ENCODE measurements around the gene DNASE2. TPM values are rescaled to one million over a fixed set of nuclear protein-coding genes. Genes with fewer than 3 reads are reported as not detected.

The DNASE2 gene
- polyA plus RNA-seq, 4 donors, result 9.7 to 15.3 (median 12.6) TPM

- DNase-seq (ENCODE audit: low read depth in 4 of 4, low spot score in 2 of 4), result no peak
Measured at GRCh38 chr19:12836529-12836863, 44.8 kb downstream of the DNASE2 start.

DNA sequence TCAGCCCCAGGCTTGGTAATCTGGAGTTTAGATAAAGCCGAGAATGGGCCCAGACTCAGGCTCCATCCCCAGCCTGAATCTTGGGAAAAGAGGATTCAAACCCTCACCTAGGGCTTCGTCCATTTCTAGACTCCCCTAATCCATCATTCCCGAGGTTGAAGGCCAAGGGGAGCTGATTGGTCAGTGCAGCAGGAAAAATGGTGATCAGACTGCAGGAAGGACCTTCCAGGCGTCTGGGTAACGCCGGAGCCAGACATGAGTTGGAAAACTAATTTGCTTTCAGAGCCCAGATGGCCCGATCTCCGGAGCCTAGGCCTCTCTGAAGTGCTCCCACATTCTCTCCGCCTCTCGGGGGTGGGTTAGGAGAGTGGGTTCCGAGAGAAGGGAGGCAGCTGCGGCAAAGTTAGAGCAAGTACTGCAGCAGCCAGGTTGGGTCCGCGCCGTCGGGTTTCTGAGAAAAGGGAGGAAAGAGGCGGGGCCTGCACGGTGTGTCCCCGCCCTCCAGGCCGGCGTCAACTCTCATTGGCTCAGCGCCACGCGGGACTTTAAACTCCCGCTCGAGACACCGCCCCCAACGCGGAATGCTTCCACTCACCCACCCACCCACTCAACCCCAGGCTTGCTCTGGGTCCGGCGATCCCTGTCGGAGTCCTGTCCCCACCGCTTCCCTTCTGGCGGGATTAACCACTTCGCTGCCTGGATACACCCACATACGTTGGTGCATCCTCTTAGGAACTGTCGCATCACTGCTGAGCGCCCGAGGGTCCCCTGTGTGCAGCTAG, 46.1 kb downstream of the DNASE2 start:
- no peak for DNase-seq (ENCODE audit: low read depth in 4 of 4, low spot score in 2 of 4)

- no peak for DNase-seq (ENCODE audit: low read depth in 4 of 4, low spot score in 2 of 4)
Measured at GRCh38 chr19:12834566-12834943, 46.7 kb downstream of the DNASE2 start, which contains the start of gene RTBDN. TSS of gene RTBDN (minus strand) at chr19:12834579. CDS start at chr19:12829979, 4,600 bp downstream.

DNA sequence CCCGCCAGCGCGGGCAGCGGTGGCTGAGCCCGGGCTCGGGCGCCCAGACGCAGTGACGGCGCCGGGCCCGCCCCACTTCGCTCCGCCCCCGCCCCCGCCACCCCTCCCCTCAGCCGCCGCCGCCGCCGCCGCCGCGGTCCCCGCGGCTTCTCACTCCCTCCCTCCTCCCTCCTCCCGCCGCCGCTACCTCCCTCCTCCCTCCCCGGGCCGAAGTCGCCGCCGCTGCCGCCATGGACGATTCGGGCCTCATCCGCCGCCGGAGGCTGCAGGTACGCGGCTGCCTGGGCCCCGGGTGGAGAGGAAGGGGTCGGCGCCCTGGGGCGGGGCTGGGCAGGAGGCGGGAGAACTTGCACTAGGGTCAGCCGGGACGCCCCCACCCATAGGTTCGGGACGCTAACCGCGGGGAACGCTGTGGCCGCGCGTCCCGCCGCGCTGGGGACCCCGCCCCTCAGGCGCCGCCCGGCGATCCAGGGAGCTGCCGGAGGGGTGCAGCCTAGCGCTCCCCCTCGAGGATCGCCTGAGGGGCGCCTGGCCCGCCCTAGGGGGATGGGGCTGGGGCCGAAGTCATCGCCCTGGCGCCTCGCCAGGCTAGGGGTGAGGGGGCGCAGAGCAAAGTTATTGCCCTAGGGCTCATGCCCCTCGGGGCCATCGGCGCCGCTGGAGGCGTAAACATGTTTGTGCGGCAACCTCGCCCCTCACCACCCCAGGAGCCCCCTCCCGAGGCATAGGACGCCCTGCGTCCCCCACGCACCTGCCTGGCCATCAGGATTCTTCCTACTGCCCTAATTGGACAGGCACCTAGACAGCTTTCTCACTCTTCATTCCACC, 47.3 kb downstream of the DNASE2 start:
- no peak for DNase-seq (ENCODE audit: low read depth in 4 of 4, low spot score in 2 of 4)

- no peak for DNase-seq (ENCODE audit: low read depth in 4 of 4, low spot score in 2 of 4)
Measured at GRCh38 chr19:12833418-12833737, 47.9 kb downstream of the DNASE2 start.

DNA sequence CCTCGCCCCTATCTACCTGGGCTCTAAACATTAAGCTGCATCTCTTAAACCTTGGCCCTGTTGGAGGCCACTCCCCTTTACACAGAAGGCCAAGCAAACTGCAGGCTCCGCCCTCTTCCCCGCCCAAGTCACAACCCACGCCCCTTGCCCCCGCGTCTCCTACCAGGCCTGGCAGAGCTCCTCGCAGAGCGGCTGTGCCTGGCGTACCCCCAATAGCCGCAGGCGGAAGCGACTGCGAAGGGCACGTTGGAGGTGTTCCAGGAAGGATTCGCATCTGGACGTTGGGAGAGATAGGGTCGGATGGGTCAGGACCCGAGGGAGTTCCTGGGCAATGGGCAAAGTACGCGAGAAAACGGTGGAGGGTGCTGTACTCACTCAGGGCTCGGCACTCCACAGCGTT, 52.8 kb downstream of the DNASE2 start:
- no peak for DNase-seq (ENCODE audit: low read depth in 4 of 4, low spot score in 2 of 4)

DNA sequence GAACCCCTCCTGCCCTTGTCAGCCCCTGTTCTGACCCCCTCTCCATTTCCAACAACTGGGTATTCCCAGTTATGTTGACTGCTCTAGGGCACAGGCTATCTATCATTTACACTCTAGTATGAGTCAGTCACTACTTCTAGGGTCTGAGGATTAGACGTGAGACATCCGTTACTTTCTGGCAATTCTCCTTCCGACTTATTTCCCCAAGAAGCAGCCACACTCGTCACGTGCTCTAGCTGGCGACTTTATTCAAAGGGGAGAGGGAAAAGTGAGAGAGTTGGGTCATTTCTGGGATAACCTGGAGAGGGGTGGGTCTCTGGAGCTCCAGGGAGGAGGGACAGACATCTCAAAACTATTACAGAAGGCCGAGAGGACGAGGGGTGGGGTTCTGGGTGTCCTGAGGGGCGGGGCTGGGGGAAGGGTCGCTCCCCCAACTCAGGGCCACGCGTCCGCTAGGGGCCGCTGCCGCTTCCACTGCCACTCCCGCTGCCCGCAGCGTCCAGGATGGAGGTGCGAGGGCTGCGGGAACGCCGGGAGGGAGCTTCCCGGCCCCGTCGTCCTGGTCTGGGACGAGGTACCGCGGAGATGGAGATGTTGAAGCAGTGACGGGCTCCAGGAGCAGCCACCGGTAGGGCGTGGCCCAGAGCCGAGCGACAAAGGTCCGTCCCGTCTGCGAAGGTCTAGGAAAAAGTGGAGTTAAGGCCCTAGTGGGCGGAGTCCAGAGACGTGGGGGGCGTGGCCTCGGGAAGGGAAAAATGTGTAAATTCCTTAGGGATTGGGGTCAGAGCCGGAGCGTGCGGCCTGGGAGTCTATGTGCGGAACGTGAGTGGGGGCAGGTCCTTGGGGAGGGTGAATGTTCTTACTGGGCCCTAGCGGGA, 55.8 kb downstream of the DNASE2 start:
- DNase-seq (ENCODE audit: low read depth in 4 of 4, low spot score in 2 of 4), result no peak

Other genes with a start within 250 kb of the DNASE2 start
- gene MAN2B1, start 214.7 kb downstream of the DNASE2 start, polyA plus RNA-seq (ENCODE audit: insufficient read length in 4 of 4), result 10 to 100 TPM; 23.6 to 35.9 (median 33.6) TPM
- gene WDR83, start 214.6 kb downstream of the DNASE2 start, polyA plus RNA-seq (ENCODE audit: insufficient read length in 4 of 4), result 10 to 100 TPM; 12.0 to 30.5 (median 22.5) TPM
- 10 to 100 TPM; 72.6 to 98.7 (median 85.4) TPM for gene DHPS, start 199.6 kb downstream of the DNASE2 start, polyA plus RNA-seq (ENCODE audit: insufficient read length in 4 of 4)
- under 1 TPM in 1 of 4 donors, not detected in 3; 0.49 TPM for gene GNG14, start 193.5 kb downstream of the DNASE2 start, polyA plus RNA-seq (ENCODE audit: insufficient read length in 4 of 4)
- 10 to 100 TPM; 13.6 to 18.8 (median 16.2) TPM for gene FBXW9, start 184.8 kb downstream of the DNASE2 start, polyA plus RNA-seq (ENCODE audit: insufficient read length in 4 of 4)
- gene TNPO2, start 157.5 kb downstream of the DNASE2 start, polyA plus RNA-seq (ENCODE audit: insufficient read length in 4 of 4), result 10 to 100 TPM; 55.5 to 98.6 (median 72.3) TPM
- gene TRIR, start 146.8 kb downstream of the DNASE2 start, polyA plus RNA-seq (ENCODE audit: insufficient read length in 4 of 4), result 100 to 1,000 TPM; 143 to 230 (median 189) TPM
- gene GET3, start 144.0 kb downstream of the DNASE2 start, polyA plus RNA-seq (ENCODE audit: insufficient read length in 4 of 4), result 100 to 1,000 TPM in 1 of 4 donors, 10 to 100 TPM in 3; 76.8 to 108 (median 91.6) TPM
- under 1 TPM in 2 of 4 donors, not detected in 2; 0.13 to 0.14 TPM for gene BEST2, start 129.7 kb downstream of the DNASE2 start, polyA plus RNA-seq (ENCODE audit: insufficient read length in 4 of 4)
- gene HOOK2, start 105.9 kb downstream of the DNASE2 start, polyA plus RNA-seq (ENCODE audit: insufficient read length in 4 of 4), result 10 to 100 TPM; 34.6 to 85.0 (median 63.2) TPM
- gene JUNB, start 90.0 kb downstream of the DNASE2 start, polyA plus RNA-seq (ENCODE audit: insufficient read length in 4 of 4), result 10 to 100 TPM; 15.6 to 78.0 (median 30.9) TPM
- 100 to 1,000 TPM; 294 to 388 (median 320) TPM for gene PRDX2, start 79.6 kb downstream of the DNASE2 start, polyA plus RNA-seq (ENCODE audit: insufficient read length in 4 of 4)
- gene THSD8, start 79.4 kb downstream of the DNASE2 start, polyA plus RNA-seq (ENCODE audit: insufficient read length in 4 of 4), result 10 to 100 TPM in 2 of 4 donors, 1 to 10 TPM in 2; 5.4 to 10.8 (median 8.0) TPM
- gene RNASEH2A, start 74.9 kb downstream of the DNASE2 start, polyA plus RNA-seq (ENCODE audit: insufficient read length in 4 of 4), result 10 to 100 TPM; 29.1 to 45.7 (median 35.3) TPM
- under 1 TPM in 1 of 4 donors, not detected in 3; 0.08 TPM for gene RTBDN, start 46.9 kb downstream of the DNASE2 start, polyA plus RNA-seq (ENCODE audit: insufficient read length in 4 of 4)
- 1 to 10 TPM in 3 of 4 donors, under 1 TPM in 1; 0.92 to 2.0 (median 1.3) TPM for gene MAST1, start 42.9 kb downstream of the DNASE2 start, polyA plus RNA-seq (ENCODE audit: insufficient read length in 4 of 4)
- under 1 TPM; 0.22 to 0.99 (median 0.42) TPM for gene KLF1, start 5.8 kb upstream of the DNASE2 start, polyA plus RNA-seq (ENCODE audit: insufficient read length in 4 of 4)
- 10 to 100 TPM; 27.4 to 38.4 (median 35.4) TPM for gene GCDH, start 9.7 kb upstream of the DNASE2 start, polyA plus RNA-seq (ENCODE audit: insufficient read length in 4 of 4)
- gene SYCE2, start 37.8 kb upstream of the DNASE2 start, polyA plus RNA-seq (ENCODE audit: insufficient read length in 4 of 4), result 1 to 10 TPM; 2.2 to 4.7 (median 3.3) TPM
- gene FARSA, start 52.3 kb upstream of the DNASE2 start, polyA plus RNA-seq (ENCODE audit: insufficient read length in 4 of 4), result 10 to 100 TPM; 41.7 to 67.4 (median 55.2) TPM
- 100 to 1,000 TPM; 819 to 974 (median 899) TPM for gene CALR, start 57.2 kb upstream of the DNASE2 start, polyA plus RNA-seq (ENCODE audit: insufficient read length in 4 of 4)
- gene RAD23A, start 64.4 kb upstream of the DNASE2 start, polyA plus RNA-seq (ENCODE audit: insufficient read length in 4 of 4), result 100 to 1,000 TPM in 1 of 4 donors, 10 to 100 TPM in 3; 61.9 to 102 (median 87.3) TPM
- 10 to 100 TPM; 29.9 to 54.1 (median 39.2) TPM for gene GADD45GIP1, start 75.8 kb upstream of the DNASE2 start, polyA plus RNA-seq (ENCODE audit: insufficient read length in 4 of 4)
- under 1 TPM in 3 of 4 donors, not detected in 1; 0.08 to 0.28 (median 0.13) TPM for gene DAND5, start 88.1 kb upstream of the DNASE2 start, polyA plus RNA-seq (ENCODE audit: insufficient read length in 4 of 4)
- 10 to 100 TPM; 15.3 to 27.6 (median 20.0) TPM for gene NFIX, start 114.0 kb upstream of the DNASE2 start, polyA plus RNA-seq (ENCODE audit: insufficient read length in 4 of 4)
- 1 to 10 TPM; 4.4 to 8.1 (median 5.9) TPM for gene LYL1, start 221.4 kb upstream of the DNASE2 start, polyA plus RNA-seq (ENCODE audit: insufficient read length in 4 of 4)
- 10 to 100 TPM; 28.4 to 48.0 (median 36.2) TPM for gene TRMT1, start 235.3 kb upstream of the DNASE2 start, polyA plus RNA-seq (ENCODE audit: insufficient read length in 4 of 4)
- gene NACC1, start 236.8 kb upstream of the DNASE2 start, polyA plus RNA-seq (ENCODE audit: insufficient read length in 4 of 4), result 10 to 100 TPM; 18.0 to 41.2 (median 32.0) TPM